OCI-LY7 (cell line): ENCODE measurements around the gene SPC24.

Experiments
- CTCF ChIP-seq: fragments of 200-600 bp; sonication (generic); conservative IDR thresholded peaks from 2 replicates; pipeline ENCODE4 v1.5.1; 2014; ENCODE audit warnings: mild to moderate bottlenecking, antibody characterized with exemption, low read length, moderate library complexity, mixed read lengths
- EZH2phosphoT487 ChIP-seq: fragments of 200-600 bp; sonication (generic); IDR thresholded peaks from 2 replicates; pipeline ENCODE4 v1.6.1; 2018; ENCODE audit warnings: low read depth, borderline replicate concordance, mild to moderate bottlenecking, mixed run types, antibody characterized with exemption, low read length, moderate library complexity, mixed read lengths

- no peak for TF ChIP-seq CTCF
- no peak for TF ChIP-seq EZH2phosphoT487
Measured at GRCh38 chr19:11164879-11165406, 9.4 kb upstream of the SPC24 start.
